T-helper 1 cell (primary cell): ENCODE measurements around the gene TMF1.
A peak's percentile ranks its signal among the peaks of the same experiment; 100 is the strongest.

Source experiments
- DNase-seq, 5 donors: peaks; one replicate each; pipeline ENCODE4 v3.0.0-alpha.2; 2012 to 2020

TMF1 gene

GRCh38 chr3:69079269-69080159 is 27.4 kb upstream of the TMF1 start:
- no peak for DNase-seq

DNA sequence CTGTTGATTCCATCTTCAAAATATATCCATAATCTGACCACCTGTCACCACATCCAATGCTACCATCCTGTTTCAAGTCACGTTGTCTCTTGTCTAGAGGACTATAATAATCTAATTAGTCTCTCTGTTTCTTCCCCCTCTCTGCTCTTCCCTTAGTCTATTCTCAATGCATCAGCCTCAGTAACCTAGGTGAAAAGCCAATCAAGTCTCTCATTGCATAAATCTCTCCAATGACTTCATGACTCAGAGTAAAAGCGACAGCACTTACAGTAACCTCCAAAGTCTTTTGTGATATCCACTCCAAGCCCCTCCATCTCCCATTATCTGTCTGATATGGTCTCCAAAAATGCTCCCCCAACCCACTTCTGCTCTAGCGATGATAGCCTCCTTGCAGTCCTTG is 20.8 kb upstream of the TMF1 start:
- DNase-seq, result no peak

DNA sequence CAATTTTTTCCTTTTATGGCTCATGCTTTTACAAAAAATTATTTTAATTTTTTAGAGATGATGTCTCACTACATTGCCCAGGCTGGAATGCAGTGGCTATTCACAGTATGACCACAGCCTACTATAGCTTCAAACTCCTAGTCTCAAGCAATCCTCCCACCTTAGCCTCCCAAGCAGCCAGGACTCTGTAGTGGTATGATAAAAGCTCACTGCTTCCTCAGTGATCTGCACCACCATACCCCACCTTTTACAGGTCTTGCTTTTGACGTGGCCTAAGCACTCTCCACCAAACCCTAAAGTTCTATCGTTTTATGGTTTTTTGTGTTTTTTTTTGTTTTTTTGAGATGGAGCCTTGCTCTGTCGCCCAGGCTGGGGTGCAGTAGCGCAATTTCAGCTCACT is 14.0 kb upstream of the TMF1 start:
- DNase-seq, result no peak

GRCh38 chr3:69065318-69065964 is 13.3 kb upstream of the TMF1 start:
- DNase-seq, result peak in 1 of 5 donors; percentile 61

GRCh38 chr3:69063636-69064035 is 11.5 kb upstream of the TMF1 start:
- DNase-seq, result peak in 1 of 5 donors; percentile 68

GRCh38 chr3:69059688-69060087 is 7.6 kb upstream of the TMF1 start:
- no peak for DNase-seq

DNA sequence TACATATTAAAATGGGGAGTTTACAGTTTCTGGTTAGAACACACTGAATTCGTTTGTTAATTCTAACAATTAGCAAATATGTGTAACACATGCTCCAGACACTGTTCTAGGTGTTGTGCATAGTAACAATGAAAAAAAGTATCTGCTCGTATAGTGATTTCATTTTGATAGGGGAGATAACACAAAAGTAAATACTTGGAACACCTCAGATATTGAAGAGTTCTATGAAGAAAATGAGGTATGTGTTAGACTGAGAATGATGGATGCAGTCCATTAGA is 6.8 kb upstream of the TMF1 start:
- no peak for DNase-seq

DNA sequence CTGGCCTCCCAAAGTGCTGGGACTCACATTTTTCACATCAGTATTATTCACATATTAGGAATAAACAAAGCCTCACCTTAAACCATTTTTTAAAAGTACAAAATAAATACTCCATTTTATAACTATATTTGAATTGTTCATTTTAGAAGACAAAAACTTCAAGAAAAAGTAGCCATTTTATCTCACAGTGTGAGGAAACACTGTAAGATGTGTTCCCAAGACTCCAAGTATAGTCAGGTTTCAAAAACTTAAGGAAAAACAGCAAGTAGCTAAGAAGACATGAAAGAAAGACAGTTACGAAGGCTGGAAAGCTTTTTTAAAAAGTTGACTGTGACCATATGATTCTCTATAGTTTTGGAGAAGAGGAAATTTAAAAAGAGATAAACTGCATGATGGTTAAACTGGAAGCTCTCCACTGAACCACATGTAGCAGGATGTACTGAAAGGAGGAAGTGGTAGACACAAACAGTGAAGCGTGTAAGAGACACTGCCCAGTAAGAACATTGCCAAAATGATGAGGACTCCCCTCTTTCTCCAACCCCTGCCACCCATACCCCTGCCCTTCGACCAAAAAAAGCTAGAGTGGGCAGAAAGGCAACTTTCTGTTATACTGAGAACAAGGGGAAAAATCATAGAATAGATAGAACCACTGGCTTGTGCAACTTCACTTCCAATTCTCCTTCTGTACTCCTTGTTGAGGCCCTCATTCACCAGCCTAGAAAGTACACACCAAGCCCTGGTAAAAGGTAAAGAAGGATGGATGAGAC is 6.2 kb upstream of the TMF1 start:
- peak in 1 of 5 donors; percentile 68 for DNase-seq

DNA sequence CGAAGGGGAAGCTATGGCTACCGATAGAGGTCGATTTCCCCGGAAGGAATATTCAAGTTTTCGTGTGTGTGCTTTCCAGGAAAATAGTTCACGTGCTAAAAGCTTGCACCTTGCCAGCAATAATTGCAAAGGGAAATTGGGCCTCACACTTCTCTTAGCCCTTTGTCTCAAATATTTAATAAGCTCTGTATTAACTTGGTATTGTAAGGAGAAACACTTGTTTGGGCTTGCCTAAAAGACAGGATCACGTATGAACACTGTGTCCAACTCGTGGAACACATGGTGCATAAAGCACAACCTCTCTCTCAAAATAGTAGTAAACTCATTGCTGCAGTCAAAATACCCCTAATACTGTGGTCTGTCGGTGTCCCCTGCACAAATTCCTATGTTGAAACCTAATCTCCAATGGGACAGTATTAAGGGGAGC is 352 bp upstream of the TMF1 start:
- no peak for DNase-seq

- no peak for DNase-seq
These were observed 3.1 kb downstream of the TMF1 start for GRCh38 chr3:69048990-69049389.

GRCh38 chr3:69044608-69045007 is 7.5 kb downstream of the TMF1 start:
- DNase-seq, result no peak

GRCh38 chr3:69033470-69033869 is 18.7 kb downstream of the TMF1 start:
- peak in 1 of 5 donors; percentile 52 for DNase-seq

GRCh38 chr3:69032737-69033136 is 19.4 kb downstream of the TMF1 start:
- no peak for DNase-seq

GRCh38 chr3:69032142-69032541 is 20.0 kb downstream of the TMF1 start:
- peak in 1 of 5 donors; percentile 11 for DNase-seq

GRCh38 chr3:69031635-69032034 is 20.5 kb downstream of the TMF1 start:
- DNase-seq, result no peak

DNA sequence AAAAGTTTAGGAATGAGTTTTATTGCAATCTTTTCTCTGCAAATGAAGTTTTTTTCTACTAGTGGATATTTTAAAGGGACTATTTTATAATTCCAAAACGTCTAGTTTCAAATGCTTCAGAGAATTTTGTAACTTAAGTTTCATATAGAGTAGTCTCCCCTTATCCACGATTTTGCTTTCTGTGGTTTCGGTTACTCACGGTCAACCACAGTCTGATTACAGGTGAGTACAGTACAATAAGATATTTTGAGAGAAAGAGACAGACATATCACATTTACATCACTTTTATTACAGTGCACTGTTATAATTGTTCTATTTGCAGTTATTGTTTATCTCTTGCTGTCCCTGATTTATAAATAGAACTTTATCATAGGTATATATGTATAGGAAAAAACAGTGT is 31.3 kb downstream of the TMF1 start:
- DNase-seq, result no peak

DNA sequence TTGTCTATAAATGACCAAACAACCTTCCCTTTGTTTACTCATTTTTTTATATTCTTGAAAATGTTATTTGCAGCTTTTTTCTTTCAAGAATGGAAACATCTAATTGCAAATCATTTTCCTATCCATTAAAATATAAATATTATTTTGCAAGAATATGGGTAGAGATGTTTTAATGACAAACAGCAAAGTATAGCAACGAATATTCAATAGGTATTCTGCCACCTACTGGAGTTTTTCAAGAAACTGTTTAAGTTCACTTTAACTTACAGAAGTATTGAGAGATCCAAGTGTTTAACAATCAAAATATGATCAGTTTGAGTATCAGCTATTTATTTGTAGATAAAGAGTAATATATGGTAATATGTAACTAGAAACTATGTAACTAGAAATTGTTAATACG is 31.7 kb downstream of the TMF1 start:
- DNase-seq, result no peak

DNA sequence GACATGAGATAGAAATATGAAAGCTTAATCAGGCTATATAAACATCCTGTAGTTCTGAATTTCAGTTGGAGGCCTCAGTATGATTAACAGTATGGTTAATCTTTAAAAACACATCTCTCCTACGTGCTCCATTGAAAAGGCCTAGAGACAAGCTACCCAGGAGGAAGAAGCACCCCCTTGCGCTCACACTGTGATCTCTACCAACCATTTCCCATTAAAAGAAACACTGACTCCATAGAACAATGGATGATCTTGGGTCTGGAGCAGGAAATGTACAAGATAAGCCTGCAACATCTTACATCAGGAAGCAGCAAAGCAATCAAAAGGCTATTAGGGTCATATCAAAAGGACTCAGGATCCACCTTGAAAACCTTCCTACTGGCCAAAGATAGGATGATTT is 35.2 kb downstream of the TMF1 start:
- no peak for DNase-seq

DNA sequence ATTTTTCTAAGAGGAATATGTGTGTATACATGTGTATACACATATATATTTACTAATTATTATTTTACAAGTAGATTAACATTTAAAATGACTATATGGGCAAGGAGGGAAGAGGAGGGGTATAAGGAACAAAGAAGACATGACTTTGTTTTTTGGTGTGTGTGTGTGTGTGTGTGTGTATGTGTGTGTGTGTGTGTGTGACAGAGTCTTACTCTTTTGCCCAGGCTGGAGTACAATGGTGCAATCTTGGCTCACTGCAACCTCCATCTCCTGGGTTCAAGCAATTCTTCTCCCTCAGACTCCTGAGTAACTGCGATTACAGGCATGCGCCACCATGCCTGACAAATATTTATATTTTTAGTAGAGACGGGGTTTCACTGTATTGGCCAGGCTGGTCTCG is 36.0 kb downstream of the TMF1 start:
- no peak for DNase-seq

- no peak for DNase-seq
These were observed 38.0 kb downstream of the TMF1 start for GRCh38 chr3:69014022-69014580.

DNA sequence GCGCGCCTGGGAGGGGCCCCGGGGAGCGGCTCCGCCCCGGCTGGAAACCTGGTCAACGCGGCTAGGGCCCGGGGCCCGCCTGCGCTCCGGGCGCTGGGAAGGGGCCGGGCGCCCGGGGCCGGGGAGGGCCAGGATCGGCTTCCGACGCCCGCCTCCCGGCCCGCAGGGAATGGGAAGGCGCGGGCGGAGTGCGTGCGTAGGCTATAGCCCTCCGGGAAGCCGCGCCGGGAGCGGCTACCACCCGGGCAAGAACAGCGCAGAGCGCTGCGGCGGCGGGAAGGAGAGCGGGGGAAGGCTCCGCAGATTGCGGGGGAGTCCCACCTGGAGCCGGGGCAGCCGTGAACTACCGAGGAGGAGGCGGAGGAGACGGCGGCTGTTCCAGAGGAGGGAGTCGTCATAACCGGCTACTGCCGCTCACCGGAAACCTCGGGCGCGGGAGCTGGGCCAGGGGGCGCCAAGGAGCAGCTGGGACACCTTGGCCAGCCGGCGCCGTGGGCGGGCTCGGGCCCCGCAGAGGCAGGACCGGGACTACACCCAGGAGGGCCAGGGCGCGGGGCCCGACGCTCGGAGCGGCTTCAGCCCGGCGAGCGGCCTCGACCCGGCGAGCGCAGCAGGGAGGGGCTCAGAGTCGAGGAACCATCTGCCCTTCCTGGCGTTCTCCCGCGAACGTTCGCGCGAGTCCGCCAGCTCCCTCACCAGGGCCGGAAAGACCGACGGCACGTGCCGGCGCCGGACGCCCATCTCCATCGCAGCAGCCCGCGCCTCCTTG is 38.7 kb downstream of the TMF1 start, which contains the start of gene EOGT:
Gene EOGT, minus strand, starts transcription at position 432 of the 769 bp plus-strand sequence. CDS start 3,838 bp downstream, outside the sequence.
- peak; percentile 68 to 83 (median 74) for DNase-seq

DNA sequence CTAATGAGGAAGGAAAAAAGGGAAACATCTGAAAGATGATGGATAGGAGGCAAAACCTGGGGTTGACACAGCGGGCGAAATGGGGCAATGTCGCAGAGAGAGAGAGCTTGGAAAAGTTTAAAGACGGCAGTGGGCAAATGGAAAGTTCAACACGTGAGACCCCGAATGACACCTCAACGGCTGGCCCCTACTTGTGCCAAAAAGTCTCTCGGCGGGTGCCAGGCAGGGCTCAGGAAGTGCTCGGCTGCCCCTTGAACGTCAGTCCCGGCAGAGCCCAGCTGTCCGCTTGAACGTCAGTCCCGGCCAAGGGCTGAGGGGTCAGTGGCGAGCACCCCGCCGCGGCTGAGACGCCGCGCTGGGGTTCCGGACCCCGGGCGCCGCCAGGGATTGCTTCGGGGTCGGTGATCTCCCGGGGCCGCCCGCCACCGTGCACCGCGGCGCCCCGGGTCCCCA is 39.3 kb downstream of the TMF1 start:
- peak in 3 of 5 donors; percentile 3 to 24 (median 7) for DNase-seq
